ENCODE measurements around the gene A1BG. TPM values are rescaled to one million over a fixed set of nuclear protein-coding genes. Genes with fewer than 3 reads are reported as not detected.

The A1BG gene, protein sequence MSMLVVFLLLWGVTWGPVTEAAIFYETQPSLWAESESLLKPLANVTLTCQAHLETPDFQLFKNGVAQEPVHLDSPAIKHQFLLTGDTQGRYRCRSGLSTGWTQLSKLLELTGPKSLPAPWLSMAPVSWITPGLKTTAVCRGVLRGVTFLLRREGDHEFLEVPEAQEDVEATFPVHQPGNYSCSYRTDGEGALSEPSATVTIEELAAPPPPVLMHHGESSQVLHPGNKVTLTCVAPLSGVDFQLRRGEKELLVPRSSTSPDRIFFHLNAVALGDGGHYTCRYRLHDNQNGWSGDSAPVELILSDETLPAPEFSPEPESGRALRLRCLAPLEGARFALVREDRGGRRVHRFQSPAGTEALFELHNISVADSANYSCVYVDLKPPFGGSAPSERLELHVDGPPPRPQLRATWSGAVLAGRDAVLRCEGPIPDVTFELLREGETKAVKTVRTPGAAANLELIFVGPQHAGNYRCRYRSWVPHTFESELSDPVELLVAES
- total RNA-seq (1 to 10 TPM; 1.6 to 5.4 (median 3.8) TPM), polyA plus RNA-seq (10 to 100 TPM in 2 of 3 donors, 1 to 10 TPM in 1; 5.2 to 12.0 (median 10.0) TPM)
- long read RNA-seq, donor 1, partial matches to known transcripts, result 1 of 3 reads
- long read RNA-seq, donor 1, other reads (novel, unspliced or antisense), result 0 of 3 reads
- long read RNA-seq, donor 2, partial matches to known transcripts, result 0 of 2 reads
- long read RNA-seq, donor 2, other reads (novel, unspliced or antisense), result 0 of 2 reads

DNA sequence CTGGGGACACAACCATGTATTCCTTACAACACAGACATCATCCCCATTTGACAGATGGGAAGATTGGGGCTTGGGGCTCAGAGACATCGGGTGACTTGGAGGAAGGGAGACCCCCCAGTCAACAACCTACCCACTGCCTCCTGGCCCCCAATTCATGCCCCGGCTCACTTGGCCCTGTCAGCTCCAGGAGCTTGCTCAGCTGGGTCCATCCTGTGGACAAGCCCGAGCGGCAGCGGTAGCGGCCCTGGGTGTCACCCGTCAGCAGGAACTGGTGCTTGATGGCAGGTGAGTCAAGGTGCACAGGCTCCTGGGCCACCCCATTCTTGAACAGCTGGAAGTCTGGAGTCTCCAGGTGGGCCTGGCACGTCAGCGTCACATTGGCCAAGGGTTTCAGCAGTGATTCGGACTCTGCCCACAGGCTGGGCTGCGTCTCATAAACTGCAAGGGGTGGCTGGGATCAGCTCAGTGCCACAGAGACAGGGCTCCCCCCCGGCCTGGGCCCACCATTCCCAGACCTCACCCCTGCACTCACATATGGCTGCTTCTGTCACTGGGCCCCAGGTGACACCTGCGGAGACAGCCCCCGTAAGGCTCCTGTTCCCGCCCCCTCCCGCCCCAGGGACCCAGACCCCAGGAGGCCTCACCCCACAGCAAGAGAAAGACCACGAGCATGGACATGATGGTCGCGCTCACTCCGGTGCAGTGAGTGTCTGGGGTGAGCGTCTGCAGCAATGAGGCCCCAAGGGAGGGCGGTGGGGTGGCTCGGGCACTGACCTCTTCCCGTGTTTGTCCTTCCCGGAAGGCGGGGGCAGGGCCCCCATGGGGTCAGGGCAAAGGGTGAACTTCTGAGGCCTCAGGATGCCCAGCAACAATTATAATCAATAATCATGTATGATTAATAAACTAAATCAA, at the start of gene A1BG:
TSS of gene A1BG (minus strand) at position 733 of the 912 bp plus-strand sequence. CDS start at position 678, 55 bp downstream.
- no peak within 1 kb of the TSS for H3K4me3 ChIP-seq
- 71 to 77% (median 77%) methylated on average over 24 to 26 of the region's 26 CpGs for WGBS, 3 donors
- peaks cover 0 to 38% (median 4%) of the 10 kb centered on the region in 3 donors for H3K27me3 ChIP-seq (ENCODE audit: insufficient read depth in 3 of 3, low read length in 2 of 3)
- H3K9me3 ChIP-seq, result no peaks in the 10 kb centered on the region
- no peak within 1 kb of the TSS for H3K27ac ChIP-seq
- intact Hi-C loops (cut with DNase I), result no loop called here
- TF ChIP-seq, protein P1, sequence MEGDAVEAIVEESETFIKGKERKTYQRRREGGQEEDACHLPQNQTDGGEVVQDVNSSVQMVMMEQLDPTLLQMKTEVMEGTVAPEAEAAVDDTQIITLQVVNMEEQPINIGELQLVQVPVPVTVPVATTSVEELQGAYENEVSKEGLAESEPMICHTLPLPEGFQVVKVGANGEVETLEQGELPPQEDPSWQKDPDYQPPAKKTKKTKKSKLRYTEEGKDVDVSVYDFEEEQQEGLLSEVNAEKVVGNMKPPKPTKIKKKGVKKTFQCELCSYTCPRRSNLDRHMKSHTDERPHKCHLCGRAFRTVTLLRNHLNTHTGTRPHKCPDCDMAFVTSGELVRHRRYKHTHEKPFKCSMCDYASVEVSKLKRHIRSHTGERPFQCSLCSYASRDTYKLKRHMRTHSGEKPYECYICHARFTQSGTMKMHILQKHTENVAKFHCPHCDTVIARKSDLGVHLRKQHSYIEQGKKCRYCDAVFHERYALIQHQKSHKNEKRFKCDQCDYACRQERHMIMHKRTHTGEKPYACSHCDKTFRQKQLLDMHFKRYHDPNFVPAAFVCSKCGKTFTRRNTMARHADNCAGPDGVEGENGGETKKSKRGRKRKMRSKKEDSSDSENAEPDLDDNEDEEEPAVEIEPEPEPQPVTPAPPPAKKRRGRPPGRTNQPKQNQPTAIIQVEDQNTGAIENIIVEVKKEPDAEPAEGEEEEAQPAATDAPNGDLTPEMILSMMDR (IDR thresholded peaks at IDR 0.05), result no peak
- no peaks in the 10 kb centered on the region for H3K4me1 ChIP-seq
- ATAC-seq, result no peak
- no peak for DNase-seq
- no peaks in the 10 kb centered on the region for H3K36me3 ChIP-seq (ENCODE audit: insufficient read depth in 1 of 2, low read depth in 1 of 2)

DNA sequence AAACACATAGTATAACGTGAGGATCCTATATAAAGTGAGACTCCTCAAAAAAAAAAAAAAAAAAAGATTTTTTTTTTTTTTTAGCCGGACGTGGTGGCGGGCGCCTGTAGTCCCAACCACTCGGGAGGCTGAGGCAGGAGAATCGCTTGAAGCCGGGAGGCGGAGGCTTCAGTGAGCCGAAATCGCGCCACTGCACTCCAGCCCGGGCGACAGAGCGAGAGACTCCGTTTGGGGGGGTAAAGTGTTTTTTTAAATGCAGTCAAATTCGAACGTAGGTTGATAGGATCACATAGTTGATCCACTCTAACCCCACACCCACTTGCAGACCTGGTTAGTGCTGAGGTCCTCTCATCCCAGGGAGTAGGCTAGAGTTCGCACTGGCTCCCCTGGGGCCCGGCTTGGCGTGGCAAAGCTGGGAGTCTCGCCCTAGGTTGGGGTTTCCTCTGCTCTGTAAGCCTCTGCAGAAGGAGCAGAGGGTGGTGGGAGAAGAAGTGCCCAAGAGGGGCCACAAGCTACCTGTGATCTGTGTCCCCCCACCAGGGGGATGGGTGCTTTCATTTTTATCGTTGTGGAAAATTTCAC, 48.6 kb upstream of the A1BG start:
- TF ChIP-seq, protein P1 (IDR thresholded peaks at IDR 0.05), result no peak
- DNase-seq (no peak), ATAC-seq (no peak)
- Histone ChIP-seq H3K36me3 (ENCODE audit: insufficient read depth in 1 of 2, low read depth in 1 of 2) (no peaks in the 10 kb centered on the region), H3K9me3 (no peaks in the 10 kb centered on the region), H3K4me1 (peaks cover 8% of the 10 kb centered on the region), H3K4me3 (peak overlapping the region; percentile 69), H3K27ac (no peak overlapping the region), H3K27me3 (ENCODE audit: insufficient read depth in 3 of 3, low read length in 2 of 3) (peaks cover 0 to 9% (median 3%) of the 10 kb centered on the region in 3 donors)
- WGBS, 3 donors, result 22 to 31% (median 23%) methylated on average over 19 to 23 of the region's 23 CpGs
- intact Hi-C loops (cut with DNase I), result loop anchor here in 1 of 2 donors (2.0 kb wide), 1 partner anchor 17 kb away; no protein-coding TSS in a partner anchor

DNA sequence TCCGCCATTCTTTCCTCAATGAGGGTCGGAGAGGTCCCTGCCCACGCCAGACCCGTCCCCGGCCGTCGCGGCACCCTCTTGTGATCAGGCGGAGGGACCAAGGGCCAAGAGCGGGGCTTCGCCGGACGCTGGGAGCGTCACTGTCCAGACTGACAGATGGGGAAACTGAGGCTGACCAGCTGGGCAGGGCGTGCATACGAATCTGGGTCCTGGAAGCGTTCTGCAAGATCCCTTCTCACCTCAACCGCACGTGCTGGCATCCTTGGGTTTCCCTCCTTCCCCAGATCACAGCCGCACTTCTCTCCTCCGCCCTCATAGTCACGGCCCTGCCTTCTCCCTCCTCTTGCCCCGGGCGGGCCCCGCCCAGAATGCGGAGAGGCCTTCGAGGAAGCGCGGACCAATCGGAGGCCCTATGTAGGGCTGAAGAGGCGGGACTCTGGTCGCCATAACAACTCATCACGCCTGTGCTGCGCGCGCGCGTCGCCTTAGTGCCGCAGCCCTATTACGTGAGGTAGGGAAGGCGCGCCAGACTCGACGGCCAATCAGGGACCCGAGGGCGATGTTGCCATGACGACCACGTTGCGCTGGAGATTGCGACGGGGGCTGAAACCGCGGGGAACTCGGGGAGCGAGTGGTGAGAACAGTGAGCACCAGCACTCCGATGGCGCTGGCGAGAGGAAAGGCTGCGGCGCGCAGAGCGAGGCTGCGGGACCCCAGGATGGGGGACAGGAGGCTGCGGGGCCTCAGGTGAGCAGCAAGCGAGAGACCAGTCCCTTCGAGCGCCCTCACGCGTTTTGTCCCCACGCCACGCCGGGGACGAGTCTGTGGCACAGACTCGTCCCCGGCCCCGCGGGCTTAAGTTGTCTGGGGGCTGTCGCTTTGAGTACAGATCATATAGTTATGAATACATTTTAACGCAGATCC, 47.9 kb upstream of the A1BG start:
- peak; percentile 99 to 100 (median 100) for ATAC-seq
- peak overlapping the region; percentile 53 for H3K27ac ChIP-seq
- H3K27me3 ChIP-seq (ENCODE audit: insufficient read depth in 3 of 3, low read length in 2 of 3), result peaks cover 0 to 13% (median 8%) of the 10 kb centered on the region in 3 donors
- DNase-seq, result peak; percentile 99 to 100
- TF ChIP-seq, protein P1 (IDR thresholded peaks at IDR 0.05), result no peak
- 1 to 2% (median 1%) methylated on average over 72 to 80 of the region's 80 CpGs for WGBS, 3 donors
- intact Hi-C loops (cut with DNase I), result loop anchor here in 1 of 2 donors (2.0 kb wide), 1 partner anchor 16 kb away; no protein-coding TSS in a partner anchor
- no peaks in the 10 kb centered on the region for H3K9me3 ChIP-seq
- no peaks in the 10 kb centered on the region for H3K36me3 ChIP-seq (ENCODE audit: insufficient read depth in 1 of 2, low read depth in 1 of 2)
- H3K4me3 ChIP-seq, result peak overlapping the region; percentile 69
- H3K4me1 ChIP-seq, result peaks cover 8% of the 10 kb centered on the region

Data from psoas muscle (tissue), 8 donors.